Right lobe of liver (tissue), 4 donors: Measurements from ENCODE around the gene DNAH17.

ENCODE experiments used
- CTCF ChIP-seq, 4 donors: fragments of 200-600 bp in 3 of 4; fragments of 450-650 bp in 1 of 4; IDR thresholded peaks; one replicate each; pipeline versions ENCODE4 v1.5.1 to v1.8.0; 2016 to 2022; ENCODE audit warnings: antibody characterized with exemption in 4 of 4, mild to moderate bottlenecking in 2 of 4
- POLR2A ChIP-seq: fragments of 450-650 bp; IDR thresholded peaks from one replicate; pipeline ENCODE4 v1.6.1; 2017; ENCODE audit warnings: antibody characterized with exemption, mild to moderate bottlenecking
- donor health status: DM: no; HTN: no; CAD: no.
- donor health status: DM: no; HTN: no; CAD: no.
- donor health status: DM: no; HTN: yes; CAD: no.

GRCh38 chr17:78396441-78397337 lies 180.5 kb downstream of the DNAH17 start:
- no peak for TF ChIP-seq CTCF (IDR thresholded peaks at IDR 0.05)
- TF ChIP-seq POLR2A: no peak
